ENCODE data around the gene CD40LG.

CD40LG gene

DNA sequence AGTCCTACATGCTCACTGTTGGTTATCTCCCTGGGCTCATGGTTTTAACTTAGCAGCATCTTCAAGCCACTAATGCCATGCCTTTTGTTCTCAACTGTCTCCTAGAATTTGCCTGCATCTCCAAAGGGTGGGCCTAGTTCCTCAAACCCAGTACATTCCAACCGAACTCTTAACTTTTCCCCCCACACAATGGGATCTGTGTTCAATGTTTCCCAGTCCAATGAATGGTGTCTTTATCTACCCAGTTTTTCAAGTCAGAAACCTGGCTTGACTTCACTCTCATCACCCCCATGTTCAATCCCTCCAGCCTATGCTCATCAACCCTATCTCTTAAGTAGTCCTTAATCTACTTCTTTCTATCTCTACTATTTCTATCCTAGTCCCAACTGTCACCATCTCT, 12.9 kb downstream of the CD40LG start:
- TF ChIP-seq, protein P1, sequence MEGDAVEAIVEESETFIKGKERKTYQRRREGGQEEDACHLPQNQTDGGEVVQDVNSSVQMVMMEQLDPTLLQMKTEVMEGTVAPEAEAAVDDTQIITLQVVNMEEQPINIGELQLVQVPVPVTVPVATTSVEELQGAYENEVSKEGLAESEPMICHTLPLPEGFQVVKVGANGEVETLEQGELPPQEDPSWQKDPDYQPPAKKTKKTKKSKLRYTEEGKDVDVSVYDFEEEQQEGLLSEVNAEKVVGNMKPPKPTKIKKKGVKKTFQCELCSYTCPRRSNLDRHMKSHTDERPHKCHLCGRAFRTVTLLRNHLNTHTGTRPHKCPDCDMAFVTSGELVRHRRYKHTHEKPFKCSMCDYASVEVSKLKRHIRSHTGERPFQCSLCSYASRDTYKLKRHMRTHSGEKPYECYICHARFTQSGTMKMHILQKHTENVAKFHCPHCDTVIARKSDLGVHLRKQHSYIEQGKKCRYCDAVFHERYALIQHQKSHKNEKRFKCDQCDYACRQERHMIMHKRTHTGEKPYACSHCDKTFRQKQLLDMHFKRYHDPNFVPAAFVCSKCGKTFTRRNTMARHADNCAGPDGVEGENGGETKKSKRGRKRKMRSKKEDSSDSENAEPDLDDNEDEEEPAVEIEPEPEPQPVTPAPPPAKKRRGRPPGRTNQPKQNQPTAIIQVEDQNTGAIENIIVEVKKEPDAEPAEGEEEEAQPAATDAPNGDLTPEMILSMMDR (IDR thresholded peaks at IDR 0.05; ENCODE audit: low read depth, low read length, missing control alignments) = no peak
- no peak for DNase-seq (ENCODE audit: low read depth)
- no peak overlapping the region for H3K4me3 ChIP-seq (ENCODE audit: low read depth, low read length)

DNA sequence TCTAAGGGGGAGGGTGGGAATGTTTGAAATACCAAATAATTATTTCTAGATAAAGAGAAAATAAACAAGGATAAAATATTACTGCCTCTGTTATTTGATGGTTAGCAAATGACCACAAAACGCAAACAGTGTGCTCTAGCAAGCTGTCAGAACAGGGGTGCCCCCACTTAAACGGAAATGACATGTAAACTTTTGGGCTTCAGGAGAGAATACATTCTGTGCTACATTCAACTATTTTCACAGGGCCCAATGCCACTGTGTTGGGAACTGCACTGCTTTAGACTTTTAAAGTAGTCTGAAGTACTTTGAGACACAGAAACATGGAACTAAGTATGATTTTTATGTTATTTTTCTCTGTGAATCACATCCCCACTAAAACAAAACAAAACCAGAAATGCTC, 14.1 kb downstream of the CD40LG start:
- no peak overlapping the region for H3K4me3 ChIP-seq (ENCODE audit: low read depth, low read length)
- no peak for DNase-seq (ENCODE audit: low read depth)
- TF ChIP-seq, protein P1 (IDR thresholded peaks at IDR 0.05; ENCODE audit: low read depth, low read length, missing control alignments) = no peak

DNA sequence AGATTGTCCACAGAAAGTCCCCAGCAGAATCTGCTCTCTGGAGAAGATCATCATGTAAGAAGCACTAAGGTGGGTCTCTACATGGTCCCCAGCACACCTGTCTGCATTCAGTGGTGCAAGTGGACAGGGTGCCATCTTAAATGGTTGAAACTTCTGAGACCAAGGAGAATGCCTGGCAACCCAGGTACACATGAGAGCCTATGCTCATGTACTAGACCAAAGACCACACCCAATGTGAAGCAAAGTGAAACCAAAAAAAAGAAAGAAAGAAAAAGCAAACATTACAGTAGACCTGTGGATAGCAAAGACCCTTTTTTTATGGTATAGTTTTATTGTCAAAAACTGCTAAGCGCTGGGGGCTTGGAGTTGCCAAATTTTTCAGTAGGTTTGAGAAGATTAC, 15.0 kb downstream of the CD40LG start:
- TF ChIP-seq, protein P1 (IDR thresholded peaks at IDR 0.05; ENCODE audit: low read depth, low read length, missing control alignments) = no peak
- no peak for DNase-seq (ENCODE audit: low read depth)
- H3K4me3 ChIP-seq (ENCODE audit: low read depth, low read length) = no peak overlapping the region

DNA sequence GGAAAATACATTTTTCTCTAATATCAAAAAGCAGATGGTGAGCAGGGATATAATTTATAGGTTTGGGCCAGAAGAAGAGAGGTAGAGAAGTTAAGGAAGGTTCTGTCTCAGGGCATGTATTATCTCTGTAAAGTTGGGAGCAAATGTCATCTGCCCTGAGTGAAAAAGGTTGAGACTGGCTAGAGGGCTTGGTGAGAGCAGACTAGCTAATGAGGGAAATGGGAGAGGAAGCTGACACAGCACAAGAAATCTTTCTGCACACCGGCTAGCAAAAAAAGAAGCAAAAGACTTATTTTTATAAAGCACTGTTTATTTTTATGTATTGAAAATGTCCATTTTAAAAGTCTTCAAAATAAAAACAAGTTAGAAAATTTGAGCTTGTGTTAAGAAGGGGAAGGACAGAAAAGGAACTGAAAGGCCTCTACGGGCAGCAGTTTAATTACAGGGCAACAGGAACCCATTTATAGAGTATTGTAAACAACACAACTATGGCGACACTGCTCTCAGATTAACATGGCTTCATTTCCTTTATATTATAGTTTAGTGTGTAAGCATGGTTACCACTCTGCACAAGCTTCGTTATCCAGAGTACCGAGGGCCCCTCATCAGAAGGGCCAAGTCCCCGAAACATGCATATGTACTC, 17.4 kb downstream of the CD40LG start:
- no peak overlapping the region; the same call in 1 of the 2 replicates for H3K4me3 ChIP-seq (ENCODE audit: low read depth, low read length)
- DNase-seq (ENCODE audit: low read depth) = no peak
- TF ChIP-seq, protein P1 (IDR thresholded peaks at IDR 0.05; ENCODE audit: low read depth, low read length, missing control alignments) = no peak

DNA sequence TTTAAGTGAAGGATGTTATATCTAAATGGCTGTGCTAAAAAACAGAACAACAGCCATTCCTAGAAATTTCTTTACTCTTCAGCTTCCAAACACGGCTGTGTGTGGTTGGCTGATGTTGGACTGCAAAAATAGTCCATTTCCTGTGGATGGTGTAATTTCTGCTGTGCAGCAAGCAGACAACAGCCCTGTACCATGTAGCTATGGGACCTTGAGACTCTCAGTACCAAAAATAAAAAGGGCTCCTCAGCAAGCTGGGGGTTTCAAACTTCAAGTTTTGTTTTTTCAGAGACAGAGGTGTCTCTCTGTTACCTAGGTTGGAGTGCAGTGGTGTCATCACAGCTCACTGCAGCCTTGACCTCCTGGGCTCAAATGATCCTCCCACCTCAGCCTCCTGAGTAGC, 18.1 kb downstream of the CD40LG start:
- no peak for DNase-seq (ENCODE audit: low read depth)
- H3K4me3 ChIP-seq (ENCODE audit: low read depth, low read length) = no peak overlapping the region
- TF ChIP-seq, protein P1 (IDR thresholded peaks at IDR 0.05; ENCODE audit: low read depth, low read length, missing control alignments) = no peak

DNA sequence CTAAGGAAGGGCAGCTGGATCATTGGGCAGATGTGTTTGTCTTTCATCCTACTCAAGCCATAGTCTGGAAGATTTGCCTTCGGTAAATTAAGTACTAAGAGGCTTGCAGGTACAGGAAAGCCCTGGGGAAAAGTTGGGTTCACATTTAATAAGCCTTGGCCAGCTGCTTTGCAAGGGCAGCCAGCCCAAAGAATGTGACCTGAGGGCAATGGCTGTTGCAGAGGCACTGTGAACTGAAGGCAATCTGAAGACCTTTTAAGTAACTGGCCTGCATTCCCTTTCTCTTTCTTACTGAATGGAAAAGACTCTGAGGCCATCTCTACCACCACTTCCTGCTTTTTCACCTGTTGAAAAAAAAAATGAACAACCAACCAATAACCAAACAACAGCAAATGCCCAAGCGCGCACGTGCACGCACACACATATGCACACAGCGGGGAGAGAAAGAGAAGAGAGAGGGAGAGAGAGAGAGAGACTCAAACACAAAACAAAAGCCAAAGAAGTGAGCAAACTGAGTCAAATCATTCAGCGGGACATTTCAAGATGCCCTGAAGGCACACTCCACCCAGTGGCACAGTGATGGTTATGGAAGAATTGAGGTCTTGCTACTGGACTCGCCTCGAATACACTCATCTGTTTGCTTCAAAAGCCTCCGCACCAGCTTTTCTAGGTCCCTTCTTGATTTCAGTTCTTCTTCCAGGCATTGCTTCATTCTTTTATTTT, 19.6 kb downstream of the CD40LG start:
- H3K4me3 ChIP-seq (ENCODE audit: low read depth, low read length) = no peak overlapping the region
- no peak for DNase-seq (ENCODE audit: low read depth)
- TF ChIP-seq, protein P1 (IDR thresholded peaks at IDR 0.05; ENCODE audit: low read depth, low read length, missing control alignments) = no peak

Measured in GM12864 (cell line).